Lower leg skin (tissue), 3 donors: Measurements from ENCODE around the gene GNAS-AS1.

Source experiments
- CTCF ChIP-seq, 3 donors: fragments of 450-650 bp; IDR thresholded peaks; one replicate each; pipeline ENCODE4 v1.5.1; 2016; ENCODE audit warnings: antibody characterized with exemption in 3 of 3, mild to moderate bottlenecking in 3 of 3, moderate library complexity in 2 of 3
- POLR2A ChIP-seq, 2 donors: fragments of 450-650 bp; IDR thresholded peaks; one replicate each; pipeline ENCODE4 v1.6.1; 2016 to 2017; ENCODE audit warnings: antibody characterized with exemption in 2 of 2, mild to moderate bottlenecking in 1 of 2, moderate library complexity in 1 of 2

DNA sequence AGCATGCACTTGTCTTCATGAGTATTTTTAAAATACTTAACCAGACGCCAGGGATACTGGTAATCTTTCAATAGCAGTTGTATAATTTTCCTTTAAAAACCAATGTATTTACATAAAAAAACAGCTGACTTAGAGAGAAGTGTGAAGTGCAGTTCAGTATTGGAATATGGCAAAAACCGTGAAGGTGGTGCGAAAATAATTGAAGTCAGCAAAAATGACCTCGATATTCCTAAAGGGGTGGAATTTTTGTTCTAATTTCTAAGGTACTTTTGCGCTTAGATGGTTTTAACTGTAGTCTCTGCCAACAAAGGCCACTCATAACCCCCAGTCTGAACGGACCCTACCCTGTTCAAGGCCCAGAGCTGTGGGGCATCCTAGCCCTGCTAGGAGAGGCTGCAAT, 25.3 kb downstream of the GNAS-AS1 start:
- no peak for TF ChIP-seq CTCF (IDR thresholded peaks at IDR 0.05)
- TF ChIP-seq POLR2A (IDR thresholded peaks at IDR 0.05) = no peak
